Common myeloid progenitor, CD34-positive (primary cell): Measurements from ENCODE around the gene FAM180B.
A peak's percentile ranks its signal among the peaks of the same experiment; 100 is the strongest.

ENCODE experiments used
- CTCF ChIA-PET: fragments of 350-600 bp; sonication (Branson Sonifier 250); formaldehyde crosslinking; loops from one replicate; lab custom pipeline; 2021; ENCODE audit warnings: antibody characterized with exemption; lab: Charles Lee
- POLR2A ChIA-PET: fragments of 350-600 bp; sonication (Branson Sonifier 250); formaldehyde crosslinking; loops from one replicate; lab custom pipeline; 2021; ENCODE audit warnings: antibody characterized with exemption; lab: Charles Lee
- DNase-seq, 3 donors: peaks; one replicate each; pipeline versions ENCODE4 v3.0.0 to v3.0.0-alpha.2; 2013
- H3K27ac ChIP-seq, 2 experiments: 1 replicate in 1 of 2; 2 replicates in 1 of 2; pipeline ENCODE4 v1.7.0; 2013; ENCODE audit warnings: inconsistent platforms in 2 of 2, low read length in 2 of 2, mild to moderate bottlenecking in 2 of 2, low read depth in 1 of 2, moderate library complexity in 1 of 2; ENCODE audit not compliant: severe bottlenecking in 2 of 2, insufficient read depth in 1 of 2, poor library complexity in 1 of 2
- H3K27me3 ChIP-seq, 5 experiments: replicated peaks in 2 of 5; 1 replicate in 3 of 5; 2 replicates in 2 of 5; pipeline versions ENCODE4 v1.6.1 to v1.7.0; 2013; ENCODE audit warnings: low read length in 4 of 5, mild to moderate bottlenecking in 2 of 5, moderate library complexity in 2 of 5, inconsistent platforms in 1 of 5; ENCODE audit not compliant: insufficient read depth in 5 of 5, control insufficient read depth in 4 of 5
- H3K36me3 ChIP-seq, 4 experiments: 1 replicate in 2 of 4; 2 replicates in 2 of 4; pipeline versions ENCODE4 v1.6.1 to v1.7.0; 2013; ENCODE audit warnings: low read length in 3 of 4, control low read depth in 1 of 4, mild to moderate bottlenecking in 1 of 4; ENCODE audit not compliant: control insufficient read depth in 4 of 4, insufficient read depth in 4 of 4
- H3K4me1 ChIP-seq, 4 experiments: 1 replicate in 3 of 4; 2 replicates in 1 of 4; pipeline versions ENCODE4 v1.6.1 to v1.7.1; 2013; ENCODE audit warnings: low read length in 3 of 4, mild to moderate bottlenecking in 3 of 4, control low read depth in 1 of 4, inconsistent platforms in 1 of 4, moderate library complexity in 1 of 4; ENCODE audit not compliant: control insufficient read depth in 4 of 4, insufficient read depth in 4 of 4; ENCODE audit errors: control extremely low read depth in 1 of 4
- H3K4me3 ChIP-seq, 7 experiments: 1 replicate in 4 of 7; 2 replicates in 3 of 7; pipeline versions ENCODE4 v1.5.1 to v1.7.0; 2013; ENCODE audit warnings: mild to moderate bottlenecking in 7 of 7, low read length in 6 of 7, moderate library complexity in 6 of 7, inconsistent platforms in 2 of 7, low read depth in 2 of 7, control low read depth in 1 of 7; ENCODE audit not compliant: insufficient read depth in 4 of 7, control insufficient read depth in 1 of 7; ENCODE audit errors: extremely low read depth in 1 of 7
- H3K9me3 ChIP-seq, 5 experiments: 1 replicate in 4 of 5; 2 replicates in 1 of 5; pipeline versions ENCODE4 v1.6.1 to v1.7.1; 2013; ENCODE audit warnings: low read length in 4 of 5, mild to moderate bottlenecking in 2 of 5, inconsistent platforms in 1 of 5, low read depth in 1 of 5, moderate library complexity in 1 of 5; ENCODE audit not compliant: control insufficient read depth in 4 of 5, insufficient read depth in 2 of 5; ENCODE audit errors: control extremely low read depth in 1 of 5
- WGBS: methylation state at CpG from one replicate; pipeline ENCODE4 v1.1.5; 2013; ENCODE audit not compliant: insufficient coverage; 5-methylcytosine and 5-hydroxymethylcytosine counted together

The FAM180B gene

DNA sequence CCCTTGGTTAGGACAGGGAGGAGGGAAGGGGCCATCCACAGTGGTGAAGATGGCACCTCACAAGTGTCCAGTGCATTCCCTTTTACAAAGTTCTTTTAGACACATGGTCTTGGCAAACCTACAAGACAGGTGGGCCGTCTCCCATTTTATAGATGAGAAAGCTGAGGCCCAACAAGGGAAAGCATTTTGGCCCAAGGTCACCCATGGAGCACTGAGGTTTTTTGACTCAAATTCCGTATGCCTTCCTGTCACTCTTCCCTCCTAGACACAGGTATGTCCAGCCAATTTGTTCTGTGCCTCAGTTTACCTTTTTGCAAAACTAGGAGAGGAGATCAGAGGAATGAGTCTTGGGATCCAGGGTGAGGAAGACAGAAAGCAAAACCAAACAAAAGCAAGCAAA, 6.5 kb downstream of the FAM180B start:
- Histone ChIP-seq H3K4me3 (peak overlapping the region in 6 of 7 experiments; percentile 65 to 88 (median 74)), H3K36me3 (peaks cover 0 to 22% (median 9%) of the 10 kb centered on the region in 4 experiments), H3K27ac (no peak overlapping the region), H3K9me3 (no peaks in the 10 kb centered on the region), H3K27me3 (no peaks in the 10 kb centered on the region), H3K4me1 (peaks cover 8 to 66% (median 65%) of the 10 kb centered on the region in 4 experiments)
- no peak for DNase-seq
- ChIA-PET POLR2A (no interaction called here), CTCF (interaction anchor here (0.6 to 2.3 kb wide), 6 partner anchors 13 to 140 kb away, joined by 3 to 12 read pairs (median 4); partner anchors contain the start of gene CELF1)
- WGBS = 79% methylated on average over 2 of the region's 2 CpGs

DNA sequence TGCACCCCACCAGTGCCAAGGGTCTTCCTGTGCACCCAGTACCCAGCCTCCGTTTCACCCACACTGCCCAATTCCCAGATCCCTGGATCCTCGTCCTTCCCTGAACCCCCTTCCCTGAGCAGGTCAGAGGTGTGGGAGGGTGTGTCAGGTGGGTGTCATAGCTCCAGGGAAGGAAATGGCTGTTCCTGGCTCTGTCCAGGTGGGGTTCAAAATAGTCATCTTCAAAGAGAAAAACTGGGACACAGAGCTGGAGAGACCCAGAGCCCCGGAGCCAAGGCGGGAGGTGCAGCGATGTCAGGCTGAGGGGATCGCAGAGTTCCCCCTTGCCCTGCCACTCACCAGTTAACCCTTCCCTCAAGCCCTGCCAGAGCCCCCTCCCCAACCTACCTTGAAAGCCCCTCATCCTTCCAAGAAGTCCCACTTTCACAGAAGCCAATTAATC, 7.0 kb downstream of the FAM180B start:
- POLR2A ChIA-PET = interaction anchor here (0.6 kb wide), 2 partner anchors 34 to 87 kb away, joined by 3 to 5 read pairs; no protein-coding TSS in a partner anchor

DNA sequence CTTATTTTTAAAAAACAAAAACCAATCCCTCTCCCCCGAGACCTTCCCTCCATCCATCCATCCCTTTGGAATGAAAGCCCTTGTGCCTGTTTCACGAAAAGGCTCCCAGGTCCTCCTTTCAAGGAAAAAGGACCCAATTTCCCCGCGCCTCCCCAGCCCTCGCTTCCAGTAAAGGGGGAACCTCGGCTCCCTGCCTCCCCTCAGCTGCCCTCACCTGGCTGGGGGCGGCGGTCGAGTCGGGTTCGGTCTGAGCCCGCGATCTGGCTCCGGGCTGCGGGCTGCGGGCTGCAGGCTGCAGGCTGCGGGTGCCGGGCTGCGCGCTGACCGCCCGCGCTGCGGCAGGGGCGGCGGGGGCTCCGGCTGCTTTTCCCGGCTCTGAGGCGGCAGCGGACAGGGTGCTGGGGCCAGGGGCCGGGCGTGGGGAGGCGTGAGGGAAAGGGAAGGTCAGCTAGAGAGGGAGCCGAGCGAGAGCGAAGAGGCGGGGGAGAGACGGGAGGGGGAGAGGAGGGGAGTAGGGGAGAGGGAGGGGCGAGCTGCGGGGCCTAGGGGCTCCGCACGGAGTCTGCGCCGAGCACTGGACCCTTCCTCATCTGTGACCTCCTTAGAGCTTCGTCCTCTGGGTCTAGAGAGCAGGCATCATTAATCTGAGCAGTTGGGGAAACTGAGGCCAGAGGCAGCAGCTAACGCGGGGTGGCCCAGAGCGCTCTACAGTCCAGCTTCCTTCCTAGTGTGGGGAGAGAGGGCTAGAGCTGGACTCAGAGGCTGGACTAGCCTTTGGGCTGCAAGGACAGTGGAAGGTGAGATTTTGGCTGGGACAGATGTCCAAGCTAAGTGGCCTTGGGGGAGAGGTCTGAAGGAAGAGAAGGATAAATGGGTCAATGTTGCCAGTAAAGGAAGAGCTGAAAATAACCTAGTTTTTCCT, 7.7 kb downstream of the FAM180B start, which contains the start of gene C1QTNF4:
Gene C1QTNF4 (minus strand): TSS at position 478 of the 922 bp plus-strand sequence. CDS start 3,601 bp downstream, outside the sequence.
- ChIA-PET CTCF (interaction anchor here (1.2 to 1.6 kb wide), 2 partner anchors 23 to 103 kb away, joined by 4 to 10 read pairs; no protein-coding TSS in a partner anchor), POLR2A (interaction anchor here (0.6 kb wide), 2 partner anchors 33 to 88 kb away, joined by 3 to 5 read pairs; no protein-coding TSS in a partner anchor)
- peak within 1 kb of the TSS; percentile 53 to 88 (median 74) for H3K4me3 ChIP-seq
- H3K4me1 ChIP-seq = peaks cover 8 to 54% (median 54%) of the 10 kb centered on the region in 4 experiments
- no peaks in the 10 kb centered on the region for H3K27me3 ChIP-seq
- 5% methylated on average over 41 of the region's 48 CpGs for WGBS
- no peaks in the 10 kb centered on the region for H3K9me3 ChIP-seq
- H3K36me3 ChIP-seq = peaks cover 0 to 12% (median 5%) of the 10 kb centered on the region in 4 experiments
- H3K27ac ChIP-seq = peak within 1 kb of the TSS in 1 of 2 experiments; percentile 43
- peak in 1 of 3 donors; percentile 49 for DNase-seq

More for the DNA sequence above, 7.0 kb downstream of the FAM180B start:
- Histone ChIP-seq H3K36me3 (peaks cover 0 to 18% (median 8%) of the 10 kb centered on the region in 4 experiments), H3K27me3 (no peaks in the 10 kb centered on the region), H3K4me3 (peak overlapping the region; percentile 53 to 88 (median 74)), H3K27ac (peak overlapping the region in 1 of 2 experiments; percentile 43), H3K4me1 (peaks cover 8 to 61% (median 60%) of the 10 kb centered on the region in 4 experiments), H3K9me3 (no peaks in the 10 kb centered on the region)
- CTCF ChIA-PET = interaction anchor here (0.6 to 2.3 kb wide), 3 partner anchors 14 to 77 kb away, joined by 3 to 12 read pairs (median 4); partner anchors contain the start of gene CELF1
- 3% methylated on average over 4 of the region's 6 CpGs for WGBS
- DNase-seq = no peak

DNA sequence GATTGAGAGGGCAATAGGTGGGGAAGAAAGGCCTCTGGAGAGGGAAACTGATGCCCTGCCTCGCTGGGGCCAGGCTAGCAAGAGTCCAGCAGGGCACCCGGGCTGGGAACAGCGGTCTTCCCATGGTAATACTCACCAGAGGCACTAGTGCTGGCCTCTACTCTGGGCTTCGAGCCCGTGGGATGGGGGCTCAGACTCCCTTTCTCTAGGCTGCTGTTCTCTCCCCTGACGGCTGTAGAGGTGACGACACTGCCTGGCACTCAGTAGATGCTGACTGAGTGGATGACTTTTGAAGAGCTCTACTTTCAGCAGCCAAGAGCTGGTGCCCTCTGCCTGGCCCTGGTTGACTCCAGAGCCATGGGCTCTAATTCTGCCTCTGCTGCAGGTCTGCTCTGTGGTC, 8.6 kb downstream of the FAM180B start:
- H3K36me3 ChIP-seq = peaks cover 0 to 3% (median under 1%) of the 10 kb centered on the region in 4 experiments
- DNase-seq = no peak
- CTCF ChIA-PET = interaction anchor here (0.9 to 1.6 kb wide), 3 partner anchors 22 to 365 kb away, joined by 3 to 10 read pairs (median 4); no protein-coding TSS in a partner anchor
- POLR2A ChIA-PET = no interaction called here
- H3K27ac ChIP-seq = no peak overlapping the region
- H3K9me3 ChIP-seq = no peaks in the 10 kb centered on the region
- no peak overlapping the region for H3K4me3 ChIP-seq
- peaks cover 8 to 48% (median 46%) of the 10 kb centered on the region in 4 experiments for H3K4me1 ChIP-seq
- no peaks in the 10 kb centered on the region for H3K27me3 ChIP-seq
- WGBS = 94% methylated on average over 6 of the region's 7 CpGs

DNA sequence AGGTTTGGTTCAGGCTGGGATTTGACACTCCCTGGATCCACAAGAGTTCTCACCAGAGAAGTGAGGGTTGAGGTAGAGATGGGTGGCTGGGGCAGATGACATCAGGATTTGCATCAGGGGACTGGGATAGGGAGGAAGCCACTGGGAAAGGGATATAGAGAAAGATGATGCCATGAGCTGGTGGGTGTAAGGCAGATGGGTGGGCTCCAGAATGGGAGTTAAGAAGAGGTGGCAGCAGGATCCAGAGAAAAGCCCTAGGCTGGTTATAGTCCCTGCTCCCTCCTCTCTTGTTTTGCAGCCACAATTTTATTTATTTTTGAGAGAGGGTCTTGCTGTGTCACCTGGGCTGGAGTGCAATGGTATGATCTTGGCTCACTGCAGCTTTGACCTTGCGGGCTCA, 9.5 kb downstream of the FAM180B start:
- POLR2A ChIA-PET = interaction anchor here (0.6 kb wide), 1 partner anchor 170 kb away, joined by 3 read pairs; no protein-coding TSS in a partner anchor
- Histone ChIP-seq H3K4me1 (peaks cover 8 to 40% (median 37%) of the 10 kb centered on the region in 4 experiments), H3K27me3 (no peaks in the 10 kb centered on the region), H3K9me3 (no peaks in the 10 kb centered on the region), H3K4me3 (no peak overlapping the region), H3K27ac (no peak overlapping the region), H3K36me3 (no peaks in the 10 kb centered on the region)
- DNase-seq = no peak
- CTCF ChIA-PET = interaction anchor here (0.9 to 1.2 kb wide), 2 partner anchors 24 to 366 kb away, joined by 3 read pairs; no protein-coding TSS in a partner anchor
- WGBS = 100% methylated on average over 1 of the region's 1 CpG

DNA sequence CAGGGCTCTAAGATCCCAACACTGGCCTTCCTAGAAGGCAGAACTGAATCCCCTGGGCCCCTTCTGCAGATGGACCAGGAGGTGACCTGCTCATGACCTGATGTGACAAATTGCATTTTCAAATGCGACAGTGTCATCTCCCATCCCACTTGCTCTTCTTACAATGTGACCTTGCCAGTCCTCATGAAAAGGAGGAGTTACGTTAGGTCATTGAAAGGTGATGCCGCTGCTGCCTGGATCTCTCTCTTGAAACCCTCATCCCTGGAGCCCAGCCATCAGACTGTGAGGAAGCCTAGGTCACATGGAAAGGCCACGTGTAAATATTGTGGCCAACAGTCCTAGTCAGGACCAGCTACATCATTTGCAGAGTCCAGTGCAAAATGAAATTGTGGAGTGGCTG, 13.4 kb downstream of the FAM180B start:
- H3K36me3 ChIP-seq = no peaks in the 10 kb centered on the region
- no peak overlapping the region for H3K27ac ChIP-seq
- no peaks in the 10 kb centered on the region for H3K27me3 ChIP-seq
- POLR2A ChIA-PET = no interaction called here
- CTCF ChIA-PET = interaction anchor here (1.1 kb wide), 1 partner anchor 13 kb away, joined by 4 read pairs; no protein-coding TSS in a partner anchor
- H3K4me1 ChIP-seq = peaks cover 0 to 4% (median 1%) of the 10 kb centered on the region in 4 experiments
- no peak for DNase-seq
- 98% methylated on average over 4 of the region's 4 CpGs for WGBS
- H3K4me3 ChIP-seq = no peak overlapping the region
- no peaks in the 10 kb centered on the region for H3K9me3 ChIP-seq
